T-cell (primary cell): ENCODE measurements around the gene TRIM7. TPM values are rescaled to one million over a fixed set of nuclear protein-coding genes. Genes with fewer than 3 reads are reported as not detected.
"Not testable (repeated sequence)": the region's sequence is repeated elsewhere in the genome, so short reads cannot be mapped to it uniquely, and the experiment has no call there.

Source experiments
- ATAC-seq, 4 experiments: fragments of 200-7000 bp in 3 of 4; fragments of 150-1000 bp in 1 of 4; cut with Tn5 transposase; replicated peaks in 1 of 4; 1 replicate in 3 of 4; 2 replicates in 1 of 4; pipeline ENCODE4 v1.10.0; 2021; ENCODE audit warnings: moderate library complexity in 3 of 4, mild to moderate bottlenecking in 2 of 4, moderate number of reproducible peaks in 1 of 4
- CTCF ChIA-PET, 2 donors: fragments of 300-600 bp; sonication (Branson Sonifier 250); formaldehyde crosslinking; loops; one replicate each; lab custom pipeline; 2022; ENCODE audit warnings: antibody characterized with exemption in 2 of 2; lab: Charles Lee
- POLR2A ChIA-PET, 2 donors: fragments of 300-600 bp; sonication (Branson Sonifier 250); formaldehyde crosslinking; loops; one replicate each; lab custom pipeline; 2022; ENCODE audit warnings: antibody characterized with exemption in 2 of 2; lab: Charles Lee
- DNase-seq, 35 experiments: peaks; one replicate each; pipeline versions ENCODE4 v3.0.0 to v3.0.0-alpha.2; 2013 to 2023
- H3K27ac ChIP-seq: one replicate; pipeline ENCODE4 v1.5.1; 2013; ENCODE audit warnings: low read length
- H3K27me3 ChIP-seq, 2 experiments: replicated peaks in 1 of 2; 1 replicate in 1 of 2; 2 replicates in 1 of 2; pipeline versions ENCODE4 v1.6.1 to v1.7.0; 2013; ENCODE audit warnings: low read length in 1 of 2, mixed read lengths in 1 of 2; ENCODE audit not compliant: control insufficient read depth in 2 of 2, insufficient read depth in 2 of 2; ENCODE audit errors: extremely low read depth in 1 of 2
- H3K36me3 ChIP-seq, 2 donors: 1 replicate in 1 of 2; 2 replicates in 1 of 2; pipeline versions ENCODE4 v1.6.1 to v1.7.0; 2013; ENCODE audit warnings: low read length in 1 of 2; ENCODE audit not compliant: control insufficient read depth in 2 of 2, insufficient read depth in 1 of 2; ENCODE audit errors: extremely low read depth in 1 of 2
- H3K4me1 ChIP-seq, 2 experiments: 1 replicate in 1 of 2; 2 replicates in 1 of 2; pipeline versions ENCODE4 v1.6.1 to v1.7.0; 2013; ENCODE audit warnings: low read length in 2 of 2, mixed read lengths in 1 of 2; ENCODE audit not compliant: insufficient read depth in 2 of 2, control insufficient read depth in 1 of 2; ENCODE audit errors: extremely low read depth in 1 of 2
- H3K4me3 ChIP-seq, 2 donors: 1 replicate in 1 of 2; 2 replicates in 1 of 2; pipeline versions ENCODE4 v1.5.1 to v1.7.0; 2013; ENCODE audit warnings: mild to moderate bottlenecking in 2 of 2, low read length in 1 of 2, moderate library complexity in 1 of 2; ENCODE audit not compliant: control insufficient read depth in 1 of 2; ENCODE audit errors: extremely low read depth in 1 of 2
- H3K9me3 ChIP-seq: 2 replicates; pipeline ENCODE4 v1.7.0; 2013
- H3K27ac Mint-ChIP-seq, 2 donors: one replicate each; pipeline ENCODE4 v1.8.0; 2020 to 2021; ENCODE audit warnings: mild to moderate bottlenecking in 2 of 2, mixed read lengths in 2 of 2
- H3K27me3 Mint-ChIP-seq, 2 donors: one replicate each; pipeline ENCODE4 v1.8.0; 2021 to 2022; ENCODE audit warnings: mixed read lengths in 2 of 2
- H3K36me3 Mint-ChIP-seq: one replicate; pipeline ENCODE4 v1.8.0; 2021; ENCODE audit warnings: mixed read lengths
- H3K4me1 Mint-ChIP-seq, 3 donors: one replicate each; pipeline ENCODE4 v1.8.0; 2020 to 2022; ENCODE audit warnings: mixed read lengths in 3 of 3, mild to moderate bottlenecking in 1 of 3
- H3K4me3 Mint-ChIP-seq, 3 donors: one replicate each; pipeline ENCODE4 v1.8.0; 2020 to 2022; ENCODE audit warnings: mild to moderate bottlenecking in 3 of 3, mixed read lengths in 3 of 3, moderate library complexity in 3 of 3
- H3K9me3 Mint-ChIP-seq, 3 donors: one replicate each; pipeline ENCODE4 v1.8.0; 2020 to 2022; ENCODE audit warnings: mixed read lengths in 3 of 3
- WGBS: methylation state at CpG from one replicate; pipeline ENCODE4 v1.1.5; 2013; ENCODE audit warnings: missing lambda C conversion rate; ENCODE audit not compliant: insufficient coverage; 5-methylcytosine and 5-hydroxymethylcytosine counted together
- total RNA-seq, 35 experiments: library from RNA in 6 of 35; stranded (reverse) in 6 of 35; fragments of 120-200 nt in 1 of 35; gene quantifications; one replicate each; pipeline versions ENCODE4 v1.2.1 to v1.2.4 and lab custom pipeline; 2013 to 2026

The TRIM7 gene
- total RNA-seq, 5 donors from 2014 or later (not counting 1 experiment from before 2014, with no cell fraction given), result 1.6 to 3.1 (median 3.0) TPM

- 42% methylated on average over 9 of the region's 9 CpGs for WGBS
- no peaks in the 10 kb centered on the region for H3K36me3 Mint-ChIP-seq
- CTCF ChIA-PET, result no interaction called here
These were observed 53.9 kb downstream of the TRIM7 start for GRCh38 chr5:181151146-181151545.

DNA sequence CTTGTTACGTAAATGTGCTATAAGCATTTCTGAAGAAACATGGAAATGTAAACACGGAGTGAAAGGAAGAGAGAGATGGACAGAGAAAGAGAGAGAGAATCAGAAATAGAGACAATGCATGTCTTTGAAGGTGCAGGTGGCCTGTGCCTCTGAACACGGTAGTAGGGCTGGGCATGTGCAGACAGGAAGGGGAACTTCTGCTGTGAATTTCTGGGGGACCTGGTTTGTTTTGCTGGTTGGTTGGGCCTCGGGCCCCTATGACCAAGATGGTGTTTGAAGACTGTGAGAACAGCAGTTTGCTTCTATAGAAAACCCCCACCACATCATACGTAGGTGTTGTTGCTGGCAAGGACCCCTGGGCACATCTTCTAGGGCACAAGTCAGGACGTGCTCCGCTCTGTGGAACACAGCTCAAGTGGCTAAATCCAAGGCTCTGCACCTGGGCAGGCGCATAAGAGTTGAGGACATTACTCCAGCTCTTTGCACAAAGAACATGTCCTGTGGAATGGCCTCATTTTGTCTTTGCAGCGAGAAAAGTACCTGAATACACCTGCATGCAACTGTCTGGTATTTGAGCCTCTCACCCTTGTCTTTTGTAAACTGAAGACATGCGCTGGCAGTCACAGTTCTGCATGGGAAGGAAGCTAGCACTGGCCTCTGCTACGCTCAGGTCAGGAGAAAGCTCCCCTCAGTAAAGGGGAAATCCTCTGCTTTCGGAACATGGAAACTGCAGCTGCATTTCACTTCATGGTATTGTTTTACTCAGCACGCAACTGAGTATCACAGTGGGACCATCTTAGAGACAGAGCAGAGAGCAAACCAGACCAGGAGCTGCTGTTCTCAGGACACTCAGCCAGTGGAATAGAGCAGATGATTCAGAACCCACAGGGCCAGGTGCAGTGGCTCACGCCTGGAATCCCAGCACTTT lies 54.9 kb downstream of the TRIM7 start:
- H3K9me3 Mint-ChIP-seq, result peaks cover 0 to 3% (median 0%) of the 10 kb centered on the region in 3 donors
- no peak overlapping the region for H3K4me3 Mint-ChIP-seq
- ChIA-PET POLR2A (no interaction called here), CTCF (no interaction called here)
- 78% methylated on average over 12 of the region's 14 CpGs for WGBS
- ATAC-seq (no peak), DNase-seq (no peak)
- no peaks in the 10 kb centered on the region for H3K4me1 ChIP-seq
- H3K4me3 ChIP-seq, result no peak overlapping the region
- H3K27ac ChIP-seq, result no peak overlapping the region
- H3K4me1 Mint-ChIP-seq, result peaks cover 0 to 7% (median 2%) of the 10 kb centered on the region in 3 donors
- H3K27ac Mint-ChIP-seq, result no peak overlapping the region
- H3K9me3 ChIP-seq, result no peaks in the 10 kb centered on the region
- peaks cover 0 to 48% of the 10 kb centered on the region in 2 experiments for H3K27me3 ChIP-seq
- H3K27me3 Mint-ChIP-seq, result peaks cover 29 to 49% of the 10 kb centered on the region in 2 donors
- no peaks in the 10 kb centered on the region for H3K36me3 ChIP-seq
- no peaks in the 10 kb centered on the region for H3K36me3 Mint-ChIP-seq

More at GRCh38 chr5:181151146-181151545, 53.9 kb downstream of the TRIM7 start:
- H3K4me1 ChIP-seq, result no peaks in the 10 kb centered on the region
- H3K4me3 ChIP-seq, result no peak overlapping the region
- ATAC-seq (no peak), DNase-seq (no peak)
- Mint-ChIP-seq H3K4me3 (no peak overlapping the region), H3K9me3 (peaks cover 0 to 3% (median 0%) of the 10 kb centered on the region in 3 donors), H3K4me1 (peaks cover 0 to 10% (median 2%) of the 10 kb centered on the region in 3 donors), H3K27me3 (peaks cover 26 to 47% of the 10 kb centered on the region in 2 donors), H3K27ac (no peak overlapping the region)
- H3K36me3 ChIP-seq, result no peaks in the 10 kb centered on the region
- H3K27me3 ChIP-seq, result peaks cover 0 to 48% of the 10 kb centered on the region in 2 experiments
- POLR2A ChIA-PET, result no interaction called here
- H3K27ac ChIP-seq, result no peak overlapping the region
- no peaks in the 10 kb centered on the region for H3K9me3 ChIP-seq

GRCh38 chr5:181149355-181149754 lies 55.6 kb downstream of the TRIM7 start:
- peaks cover 0 to 48% of the 10 kb centered on the region in 2 experiments for H3K27me3 ChIP-seq
- H3K9me3 ChIP-seq, result no peaks in the 10 kb centered on the region
- peaks cover 0 to 7% (median 2%) of the 10 kb centered on the region in 3 donors for H3K4me1 Mint-ChIP-seq
- ChIA-PET CTCF (no interaction called here), POLR2A (no interaction called here)
- H3K27ac Mint-ChIP-seq, result no peak overlapping the region
- no peaks in the 10 kb centered on the region for H3K9me3 Mint-ChIP-seq
- no peak overlapping the region for H3K4me3 ChIP-seq
- no peaks in the 10 kb centered on the region for H3K36me3 Mint-ChIP-seq
- DNase-seq, result no peak
- 77% methylated on average over 6 of the region's 6 CpGs for WGBS
- H3K4me3 Mint-ChIP-seq, result no peak overlapping the region
- H3K27me3 Mint-ChIP-seq, result peaks cover 31 to 53% of the 10 kb centered on the region in 2 donors
- ATAC-seq, result no peak
- H3K27ac ChIP-seq, result no peak overlapping the region
- H3K36me3 ChIP-seq, result no peaks in the 10 kb centered on the region
- no peaks in the 10 kb centered on the region for H3K4me1 ChIP-seq

GRCh38 chr5:181146927-181147636 lies 57.9 kb downstream of the TRIM7 start, which contains the start of gene OR2V2:
Gene OR2V2 (plus strand): TSS chr5:181147586. CDS start chr5:181154943, 7,357 bp downstream.
- POLR2A ChIA-PET, result interaction anchor here in 1 of 2 donors (0.6 kb wide), 2 partner anchors 192 to 336 kb away, joined by 3 read pairs; no protein-coding TSS in a partner anchor
- H3K4me3 ChIP-seq, H3K4me1 ChIP-seq, H3K36me3 ChIP-seq, H3K27ac ChIP-seq, H3K9me3 ChIP-seq, DNase-seq, CTCF ChIA-PET, H3K4me3 Mint-ChIP-seq, ATAC-seq, H3K36me3 Mint-ChIP-seq, H3K4me1 Mint-ChIP-seq, H3K9me3 Mint-ChIP-seq: not testable (repeated sequence)
- Mint-ChIP-seq H3K27me3 (peaks cover 48 to 68% of the 10 kb centered on the region in 2 donors), H3K27ac (peak within 1 kb of the TSS in 1 of 2 donors; percentile 13)
- peaks cover 0 to 55% of the 10 kb centered on the region in 2 experiments for H3K27me3 ChIP-seq
- 62% methylated on average over 2 of the region's 7 CpGs for WGBS

- peaks cover 2 to 8% (median 2%) of the 10 kb centered on the region in 3 donors for H3K9me3 Mint-ChIP-seq
- no peak for ATAC-seq
- CTCF ChIA-PET, result no interaction called here
- Histone ChIP-seq H3K4me1 (no peaks in the 10 kb centered on the region), H3K9me3 (no peaks in the 10 kb centered on the region), H3K27me3 (peaks cover 0 to 52% of the 10 kb centered on the region in 2 experiments), H3K27ac (no peak overlapping the region), H3K36me3 (no peaks in the 10 kb centered on the region), H3K4me3 (no peak overlapping the region)
- H3K27me3 Mint-ChIP-seq, result peaks cover 57 to 76% of the 10 kb centered on the region in 2 donors
- H3K27ac Mint-ChIP-seq, result no peak overlapping the region
- POLR2A ChIA-PET, result no interaction called here
- no peaks in the 10 kb centered on the region for H3K36me3 Mint-ChIP-seq
- no CpG with 5 or more reads among the region's 1 CpG for WGBS
- DNase-seq, result no peak
- no peaks in the 10 kb centered on the region for H3K4me1 Mint-ChIP-seq
- no peak overlapping the region for H3K4me3 Mint-ChIP-seq
These were observed 59.9 kb downstream of the TRIM7 start for GRCh38 chr5:181145133-181145532.
